SKM-1 (cell line): Measurements from ENCODE around the gene ELMOD3.
A peak's percentile ranks its signal among the peaks of the same experiment; 100 is the strongest.

Source experiments
- DNase-seq: peaks from one replicate; lab custom pipeline; 2025; ENCODE audit not compliant: unreplicated experiment; lab: John Stamatoyannopoulos, UW

The ELMOD3 gene

GRCh38 chr2:85422072-85422457 lies 67.5 kb downstream of the ELMOD3 start:
- no peak for DNase-seq

DNA sequence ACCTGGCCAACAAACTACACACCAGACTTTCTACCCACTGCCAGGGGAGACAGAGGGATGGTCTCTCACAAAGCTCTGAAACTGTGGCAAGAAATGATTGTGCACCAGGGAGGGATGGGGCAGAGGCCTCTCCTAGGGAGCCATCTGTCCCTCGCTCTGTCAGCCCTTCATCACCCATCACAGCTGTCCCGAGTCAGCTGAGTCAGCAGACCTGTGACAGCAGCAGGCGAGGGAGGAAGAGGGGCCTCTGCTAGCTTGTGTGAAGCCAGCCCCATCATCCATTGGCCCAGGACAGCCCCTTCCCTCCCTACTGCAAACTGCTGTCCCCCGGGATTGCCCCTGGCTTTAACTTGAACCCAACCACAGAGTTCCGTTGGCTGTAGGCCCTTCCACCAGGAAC lies 69.0 kb downstream of the ELMOD3 start:
- no peak for DNase-seq

DNA sequence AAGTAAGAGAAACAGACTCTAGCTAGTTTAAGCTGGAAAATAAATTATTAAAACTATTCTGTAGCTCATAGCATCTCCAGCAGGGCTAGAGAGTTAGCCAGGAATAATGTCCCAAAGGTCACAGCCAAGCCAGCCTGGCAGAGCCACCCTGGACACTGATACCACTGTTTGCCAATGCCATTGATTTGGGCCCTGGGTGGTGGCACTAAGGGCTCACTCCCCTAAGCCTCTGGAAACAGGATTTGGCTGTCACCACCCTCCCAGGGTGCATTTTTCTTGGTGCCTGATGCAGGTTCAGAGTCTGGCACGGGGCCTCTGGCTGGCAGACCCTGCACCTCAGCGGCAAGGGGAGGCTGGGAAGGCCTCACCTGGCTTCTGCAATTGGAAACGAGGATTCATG lies 71.0 kb downstream of the ELMOD3 start:
- no peak for DNase-seq

- no peak for DNase-seq
Observed at GRCh38 chr2:85427300-85427835, 72.8 kb downstream of the ELMOD3 start.

DNA sequence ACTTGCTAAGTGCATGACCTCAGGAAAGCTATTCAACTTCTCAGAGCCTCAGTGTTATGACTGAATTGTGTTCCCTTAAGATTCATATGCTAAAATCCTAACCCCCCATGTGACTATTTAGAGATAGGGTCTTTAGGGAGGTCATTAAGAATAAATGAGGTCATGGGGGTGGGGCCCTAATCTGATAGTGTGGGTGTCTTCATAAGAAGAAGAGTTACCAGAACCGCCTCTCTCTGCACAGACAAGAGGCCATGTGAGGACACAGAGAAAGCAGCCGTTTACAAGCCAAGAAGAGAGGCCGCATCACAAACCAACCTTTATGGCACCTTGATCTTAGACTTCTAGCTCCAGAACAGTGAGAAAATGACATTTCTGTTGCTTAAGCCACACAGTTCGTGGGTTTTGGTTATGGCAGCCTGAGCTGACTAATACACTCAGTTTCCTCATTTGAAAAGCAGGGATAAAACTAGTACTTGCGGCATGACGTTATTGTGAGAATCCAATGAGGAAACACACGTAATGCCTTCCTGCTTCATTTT lies 73.8 kb downstream of the ELMOD3 start:
- DNase-seq, result peak; percentile 80

GRCh38 chr2:85429213-85429923 lies 74.8 kb downstream of the ELMOD3 start:
- DNase-seq, result no peak

GRCh38 chr2:85429924-85430289 lies 75.3 kb downstream of the ELMOD3 start:
- DNase-seq, result no peak

DNA sequence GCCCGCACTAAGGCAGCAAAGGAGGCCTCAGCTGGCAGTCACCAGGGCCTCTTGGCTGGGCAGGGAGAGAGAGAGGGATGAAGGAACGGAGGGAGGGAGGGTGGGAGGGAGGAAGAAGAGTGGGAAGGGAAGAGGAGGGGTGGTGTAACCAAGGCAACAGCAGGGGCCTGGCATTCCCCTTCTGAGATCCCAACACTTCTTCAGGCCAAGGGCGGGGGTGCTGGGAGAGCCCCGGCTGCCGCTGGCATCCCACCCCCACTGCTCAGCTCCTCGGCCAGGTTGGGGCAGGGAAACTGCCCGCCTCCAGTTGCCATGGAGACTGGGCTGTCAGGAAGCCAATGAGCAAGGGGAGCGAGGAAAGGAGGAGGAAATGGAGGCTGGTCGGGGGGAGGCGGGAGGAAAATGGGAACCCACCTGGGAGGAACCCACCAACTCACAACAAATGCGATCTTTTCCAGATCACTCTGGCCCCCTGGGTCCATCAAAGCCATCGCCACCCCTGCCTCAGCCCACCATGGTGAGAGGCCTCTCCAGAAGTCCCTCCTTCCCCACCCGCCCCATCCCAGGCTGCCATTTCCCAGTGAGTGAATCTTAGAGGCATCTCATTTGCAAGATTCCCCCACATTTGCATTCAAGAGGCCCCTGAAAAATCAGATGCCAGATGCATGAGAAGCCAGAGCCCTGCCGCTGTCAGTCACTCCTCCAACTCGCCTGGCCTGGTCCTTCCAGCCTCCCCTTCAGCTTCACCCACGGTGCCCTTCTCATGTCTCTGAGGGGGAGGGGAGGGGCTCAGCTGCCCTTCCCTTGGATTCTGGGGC lies 76.4 kb downstream of the ELMOD3 start:
- no peak for DNase-seq

DNA sequence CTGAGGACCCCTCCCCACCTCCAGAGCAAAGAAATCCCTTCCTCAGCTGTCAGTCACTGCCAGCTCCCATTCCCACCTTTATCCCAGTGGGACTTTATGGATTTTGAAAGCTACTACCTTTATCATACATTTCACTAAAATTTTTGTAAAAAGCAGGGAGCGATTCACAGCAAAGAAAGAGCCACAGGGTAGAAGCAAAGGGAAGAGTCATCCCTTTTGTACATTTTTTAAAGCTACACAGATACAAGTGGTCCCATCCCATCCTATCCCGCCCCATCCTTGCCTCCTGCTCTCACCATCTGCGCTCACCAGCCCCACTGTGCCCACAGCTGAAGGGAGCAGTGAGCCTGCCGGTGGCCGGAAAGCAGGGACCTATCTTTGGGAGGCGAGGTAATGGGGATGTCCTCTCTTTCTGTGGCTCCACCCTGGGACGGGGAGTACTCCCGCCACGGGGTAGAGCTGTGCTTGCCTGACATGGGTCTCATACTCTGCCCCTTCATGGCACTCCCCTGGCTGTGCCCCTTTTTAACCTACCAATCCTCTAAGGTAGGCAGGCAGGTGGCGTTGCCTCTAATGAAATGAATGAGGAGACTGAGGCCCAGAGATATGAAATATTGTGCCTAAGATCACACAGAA lies 77.1 kb downstream of the ELMOD3 start:
- no peak for DNase-seq

DNA sequence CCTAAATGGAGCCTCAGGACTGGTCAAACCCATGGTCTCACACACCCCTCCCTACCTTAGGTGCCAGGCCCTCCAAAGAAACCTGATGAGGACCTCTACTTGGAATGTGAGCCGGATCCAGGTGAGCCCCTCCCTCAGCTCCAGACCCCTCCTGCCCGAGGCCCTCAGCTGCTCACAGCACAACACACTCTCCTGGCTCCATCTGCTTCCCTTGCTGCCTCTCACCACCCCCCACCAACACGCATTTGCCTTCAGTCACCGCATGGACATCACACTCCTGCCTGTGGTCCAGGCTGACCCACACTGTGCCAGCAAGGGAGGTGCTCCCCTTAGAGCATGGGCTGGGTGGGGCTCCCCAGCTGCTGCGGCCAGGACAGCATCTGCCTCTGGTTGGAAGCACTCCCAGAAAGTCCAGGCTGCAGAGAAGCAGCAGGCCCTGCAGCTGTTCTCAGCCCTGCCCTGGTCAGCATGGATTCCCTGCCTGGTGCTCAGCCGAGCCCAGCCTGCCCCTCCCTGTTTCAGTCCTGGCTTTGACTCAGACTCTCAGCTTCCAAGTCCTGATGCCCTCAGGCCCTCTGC lies 79.0 kb downstream of the ELMOD3 start:
- no peak for DNase-seq

- no peak for DNase-seq
Observed at GRCh38 chr2:85434696-85435095, 80.1 kb downstream of the ELMOD3 start.

DNA sequence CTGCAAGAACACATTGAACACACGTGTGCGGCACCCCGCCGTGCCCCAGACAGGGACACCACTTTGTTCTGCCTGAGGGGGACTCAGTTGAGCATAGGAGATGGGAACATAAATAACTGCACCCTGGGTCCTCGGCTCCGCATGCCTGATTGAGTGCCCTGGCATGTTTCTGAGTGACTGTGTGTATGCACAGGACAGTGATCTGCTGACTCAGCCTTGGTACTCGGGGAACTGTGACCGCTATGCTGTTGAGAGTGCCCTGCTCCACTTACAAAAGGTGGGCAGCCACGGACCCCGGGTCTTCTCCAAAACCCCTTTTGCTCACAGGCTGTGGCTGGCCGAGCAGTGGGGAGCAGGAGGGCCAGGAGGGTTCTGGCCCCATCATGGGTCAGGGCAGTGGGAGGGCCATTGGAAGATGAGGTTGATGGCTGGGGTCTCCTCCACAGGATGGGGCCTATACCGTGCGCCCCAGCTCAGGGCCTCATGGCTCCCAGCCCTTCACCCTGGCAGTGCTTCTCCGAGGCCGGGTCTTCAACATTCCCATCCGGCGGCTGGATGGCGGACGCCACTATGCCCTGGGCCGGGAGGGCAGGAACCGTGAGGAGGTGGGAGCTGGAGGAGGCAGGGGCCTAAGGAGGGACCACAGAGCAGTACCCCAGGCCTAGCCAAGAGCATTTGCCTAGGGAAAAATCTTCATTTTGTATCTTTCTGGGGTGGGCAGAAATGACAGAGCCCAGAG lies 80.8 kb downstream of the ELMOD3 start:
- DNase-seq, result no peak

GRCh38 chr2:85435981-85436835 lies 81.6 kb downstream of the ELMOD3 start:
- no peak for DNase-seq

GRCh38 chr2:85436836-85437487 lies 82.4 kb downstream of the ELMOD3 start:
- DNase-seq, result no peak

- no peak for DNase-seq
Observed at GRCh38 chr2:85437488-85438200, 83.1 kb downstream of the ELMOD3 start.

DNA sequence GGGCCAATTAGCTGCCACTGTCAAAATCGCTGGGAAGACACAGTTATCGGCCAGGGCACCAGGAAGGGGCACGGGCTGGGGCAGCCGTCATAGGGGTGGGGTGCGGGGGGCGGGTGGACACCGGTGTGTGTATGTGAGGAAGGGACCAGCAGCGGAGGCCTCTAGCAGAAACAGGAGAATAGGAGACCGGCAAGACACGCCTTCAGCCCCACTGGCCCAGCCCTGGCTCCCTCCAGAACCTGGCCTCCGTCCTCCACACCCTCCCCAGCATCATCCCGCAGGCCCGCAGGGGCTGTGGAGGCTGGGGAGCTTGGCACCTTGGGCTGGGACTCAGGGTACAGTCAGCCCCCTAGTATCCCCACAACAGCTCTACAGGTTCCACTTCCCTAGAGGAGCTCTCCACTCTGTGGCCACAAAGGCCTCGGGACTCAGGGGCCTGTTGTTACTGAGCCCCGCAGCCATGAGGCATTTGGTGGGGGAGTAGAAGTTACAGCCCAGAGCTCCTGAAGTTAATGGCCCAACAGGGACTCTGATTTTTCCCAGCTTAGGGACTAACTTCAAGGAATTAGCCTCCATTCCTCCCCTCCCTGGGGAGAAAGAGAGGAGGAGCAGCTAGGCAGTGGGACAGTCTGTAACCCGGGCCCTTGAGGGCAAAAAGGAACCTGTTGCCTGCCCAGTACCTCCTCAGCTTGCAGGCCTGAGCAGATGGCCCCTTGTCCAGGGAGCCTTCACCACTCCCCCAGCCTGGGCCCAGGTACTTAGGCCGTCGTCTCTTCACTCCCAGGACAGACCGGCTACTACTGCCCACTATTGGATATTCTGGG lies 83.8 kb downstream of the ELMOD3 start:
- no peak for DNase-seq

GRCh38 chr2:85439025-85439472 lies 84.5 kb downstream of the ELMOD3 start:
- DNase-seq, result no peak
